ENCODE results near the gene SDHC.
A peak's percentile ranks its signal among the peaks of the same experiment; 100 is the strongest.
"Not testable (repeated sequence)": the region's sequence is repeated elsewhere in the genome, so short reads cannot be mapped to it uniquely, and the experiment has no call there.

The SDHC gene

DNA sequence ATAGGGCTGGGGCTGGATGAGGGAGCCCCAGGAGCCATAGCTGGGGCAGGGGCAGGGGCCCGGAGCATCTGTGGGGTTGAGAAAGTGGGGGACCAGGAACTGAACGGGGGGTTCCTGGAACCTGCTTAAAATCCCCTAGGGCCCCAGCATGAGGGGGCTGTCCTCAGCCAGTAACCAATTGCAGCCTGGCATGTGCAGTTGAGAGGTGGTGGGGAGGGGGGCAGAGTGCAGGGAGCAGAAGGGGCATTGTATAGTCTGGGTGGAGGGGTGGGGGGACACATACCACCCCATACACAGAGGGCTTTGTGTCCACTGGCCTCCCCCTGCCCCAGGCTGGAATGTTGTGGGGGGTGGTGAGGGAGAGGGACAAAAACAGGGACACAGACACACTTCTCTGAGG, 4.3 kb upstream of the SDHC start, which contains the start of gene MPZ:
MPZ (minus strand) TSS at position 101 of the 400 bp plus-strand sequence; CDS start at position 38, 63 bp downstream.
- TF ChIP-seq, protein P1, sequence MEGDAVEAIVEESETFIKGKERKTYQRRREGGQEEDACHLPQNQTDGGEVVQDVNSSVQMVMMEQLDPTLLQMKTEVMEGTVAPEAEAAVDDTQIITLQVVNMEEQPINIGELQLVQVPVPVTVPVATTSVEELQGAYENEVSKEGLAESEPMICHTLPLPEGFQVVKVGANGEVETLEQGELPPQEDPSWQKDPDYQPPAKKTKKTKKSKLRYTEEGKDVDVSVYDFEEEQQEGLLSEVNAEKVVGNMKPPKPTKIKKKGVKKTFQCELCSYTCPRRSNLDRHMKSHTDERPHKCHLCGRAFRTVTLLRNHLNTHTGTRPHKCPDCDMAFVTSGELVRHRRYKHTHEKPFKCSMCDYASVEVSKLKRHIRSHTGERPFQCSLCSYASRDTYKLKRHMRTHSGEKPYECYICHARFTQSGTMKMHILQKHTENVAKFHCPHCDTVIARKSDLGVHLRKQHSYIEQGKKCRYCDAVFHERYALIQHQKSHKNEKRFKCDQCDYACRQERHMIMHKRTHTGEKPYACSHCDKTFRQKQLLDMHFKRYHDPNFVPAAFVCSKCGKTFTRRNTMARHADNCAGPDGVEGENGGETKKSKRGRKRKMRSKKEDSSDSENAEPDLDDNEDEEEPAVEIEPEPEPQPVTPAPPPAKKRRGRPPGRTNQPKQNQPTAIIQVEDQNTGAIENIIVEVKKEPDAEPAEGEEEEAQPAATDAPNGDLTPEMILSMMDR (IDR thresholded peaks at IDR 0.05; ENCODE audit: insufficient read depth, missing control alignments), result no peak
- DNase-seq (ENCODE audit: insufficient read length, low spot score) (no peak), FAIRE-seq (no peak)

DNA sequence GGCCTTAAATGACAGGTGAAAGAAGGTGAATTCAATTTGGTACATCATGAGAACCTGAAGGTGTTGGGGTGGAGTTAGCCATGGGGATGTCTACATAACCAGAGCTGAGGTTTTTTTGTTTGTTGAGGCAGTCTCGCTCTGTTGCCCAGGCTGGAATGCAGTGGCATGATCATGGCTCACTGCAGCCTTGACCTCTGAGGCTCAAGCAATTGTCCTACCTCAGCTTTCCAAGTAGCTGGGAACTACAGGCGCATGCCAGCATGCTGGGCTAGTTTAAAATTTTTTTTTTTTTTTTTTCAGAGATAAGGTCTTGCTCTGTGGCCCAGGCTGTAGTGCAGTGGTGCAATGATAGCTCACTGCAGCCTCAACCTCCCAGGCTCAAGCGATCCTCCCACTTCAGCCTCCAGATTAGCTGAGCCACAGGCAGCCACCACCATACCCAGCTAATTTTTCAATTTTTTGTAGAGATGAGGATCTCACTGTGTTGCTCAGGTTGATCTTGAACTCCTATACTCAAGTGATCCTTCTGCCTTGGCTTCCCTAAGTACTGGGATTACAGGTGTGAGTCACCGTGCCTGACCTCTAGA, 2.5 kb upstream of the SDHC start:
- FAIRE-seq, result no peak

DNA sequence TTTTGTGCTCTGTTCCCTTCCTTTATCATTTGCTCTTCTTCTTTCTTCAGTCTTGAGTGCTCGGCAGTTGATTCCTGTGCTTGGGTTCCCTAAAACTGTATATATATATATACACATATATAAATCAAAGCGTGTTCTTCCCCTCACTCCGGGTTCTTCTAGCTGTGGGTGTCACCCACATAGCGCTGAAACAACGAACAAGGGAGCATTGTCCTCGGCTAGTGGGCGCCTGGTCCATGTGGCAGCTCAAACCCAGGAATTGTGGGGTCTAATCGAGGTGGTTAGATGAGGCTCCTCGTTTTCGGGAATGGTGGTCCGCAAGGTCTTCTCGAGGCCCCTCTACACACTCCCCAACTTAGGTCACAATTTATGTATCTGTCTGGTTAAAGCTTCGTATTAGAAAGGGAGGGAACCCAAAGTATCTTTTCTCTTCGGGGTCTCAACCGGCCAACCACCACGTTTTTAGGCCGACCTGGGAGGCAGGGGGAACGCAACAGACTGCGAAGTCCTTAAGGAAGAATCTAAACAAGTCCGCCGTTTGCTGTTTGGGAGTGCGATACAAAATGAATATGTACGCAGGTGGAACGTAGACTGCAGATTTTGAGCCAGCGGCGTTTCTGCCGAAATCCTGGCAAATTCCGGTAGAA, 504 bp upstream of the SDHC start:
- TF ChIP-seq, protein P1 (IDR thresholded peaks at IDR 0.05; ENCODE audit: insufficient read depth, missing control alignments), result no peak
- no peak for DNase-seq (ENCODE audit: insufficient read length, low spot score)
- no peak for FAIRE-seq

More for the DNA sequence above, 2.5 kb upstream of the SDHC start:
- TF ChIP-seq, protein P1 (IDR thresholded peaks at IDR 0.05; ENCODE audit: insufficient read depth, missing control alignments), result no peak
- no peak for DNase-seq (ENCODE audit: insufficient read length, low spot score)

DNA sequence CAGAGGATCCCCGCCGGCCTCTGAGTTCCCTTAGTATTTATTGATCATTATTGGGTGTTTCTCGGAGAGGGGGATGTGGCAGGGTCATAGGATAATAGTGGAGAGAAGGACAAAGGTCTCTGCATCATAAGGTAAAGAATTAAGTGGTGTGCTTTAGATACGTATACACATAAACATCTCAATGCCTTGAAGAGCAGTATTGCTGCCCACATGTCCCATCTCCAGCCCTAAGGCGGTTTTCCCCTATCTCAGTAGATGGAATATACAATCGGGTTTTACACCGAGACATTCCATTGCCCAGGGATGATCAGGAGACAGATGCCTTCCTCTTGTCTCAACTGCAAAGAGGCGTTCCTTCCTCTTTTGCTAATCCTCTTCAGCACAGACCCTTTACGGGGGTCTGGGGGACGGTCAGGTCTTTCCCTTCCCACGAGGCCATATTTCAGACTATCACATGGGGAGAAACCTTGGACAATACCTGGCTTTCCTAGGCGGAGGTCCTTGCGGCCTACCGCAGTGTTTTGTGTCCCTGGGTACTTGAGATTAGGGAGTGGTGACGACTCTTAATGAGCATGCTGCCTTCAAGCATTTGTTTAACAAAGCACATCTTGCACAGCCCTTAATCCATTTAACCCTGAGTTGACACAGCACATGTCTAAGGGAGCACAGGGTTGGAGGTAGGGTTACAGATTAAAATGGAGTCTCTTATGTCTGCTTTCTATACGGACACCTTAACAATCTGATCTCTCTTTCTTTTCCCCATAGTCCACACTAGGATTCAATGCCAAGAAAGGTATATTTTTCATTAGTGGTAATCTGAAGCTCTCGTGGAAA, 1.9 kb downstream of the SDHC start:
- not testable (repeated sequence) for DNase-seq (ENCODE audit: insufficient read length, low spot score)
- FAIRE-seq, result peak; percentile 41

DNA sequence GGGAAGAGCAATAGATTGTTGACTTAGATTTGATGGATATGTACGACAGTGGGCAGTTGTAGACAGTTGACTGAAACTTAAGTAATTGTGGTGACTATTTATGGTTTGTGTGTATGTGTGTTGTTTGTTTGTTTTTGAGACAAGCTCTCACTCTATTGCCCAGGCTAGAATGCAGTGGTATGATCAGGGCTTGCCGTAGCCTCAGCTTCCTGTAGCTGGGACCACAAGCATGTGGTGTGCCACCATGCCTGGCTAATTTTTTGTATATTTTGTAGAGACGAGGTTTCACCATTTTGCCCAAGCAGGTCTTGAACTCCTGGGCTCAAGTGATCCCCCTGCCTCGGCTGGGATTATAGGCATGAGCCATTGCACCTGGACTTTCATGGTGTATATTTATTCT, 9.8 kb downstream of the SDHC start:
- no peak for DNase-seq (ENCODE audit: insufficient read length, low spot score)

DNA sequence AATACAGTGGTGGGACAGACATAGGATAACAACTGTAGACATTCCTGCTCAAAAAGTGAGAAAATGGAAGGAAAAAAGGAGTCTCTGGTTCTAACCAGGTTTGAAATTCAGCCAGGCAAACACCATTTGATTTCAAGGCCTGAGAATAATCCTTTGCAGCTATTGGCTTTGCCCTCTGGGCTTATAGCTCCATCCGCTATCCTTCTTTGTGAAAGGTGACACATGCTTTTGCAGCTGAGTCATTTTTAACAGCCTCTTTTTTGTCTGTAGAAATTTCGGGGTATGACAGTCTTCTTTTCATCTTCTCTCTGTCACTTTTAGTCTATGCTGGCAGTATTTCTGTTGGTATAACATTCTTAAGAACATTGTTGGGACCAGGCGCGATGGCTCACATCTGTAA, 16.2 kb downstream of the SDHC start:
- TF ChIP-seq, protein P1 (IDR thresholded peaks at IDR 0.05; ENCODE audit: insufficient read depth, missing control alignments), result no peak
- no peak for FAIRE-seq
- DNase-seq (ENCODE audit: insufficient read length, low spot score), result no peak

More for the DNA sequence above, 9.8 kb downstream of the SDHC start:
- no peak for FAIRE-seq
- TF ChIP-seq, protein P1 (IDR thresholded peaks at IDR 0.05; ENCODE audit: insufficient read depth, missing control alignments), result no peak

DNA sequence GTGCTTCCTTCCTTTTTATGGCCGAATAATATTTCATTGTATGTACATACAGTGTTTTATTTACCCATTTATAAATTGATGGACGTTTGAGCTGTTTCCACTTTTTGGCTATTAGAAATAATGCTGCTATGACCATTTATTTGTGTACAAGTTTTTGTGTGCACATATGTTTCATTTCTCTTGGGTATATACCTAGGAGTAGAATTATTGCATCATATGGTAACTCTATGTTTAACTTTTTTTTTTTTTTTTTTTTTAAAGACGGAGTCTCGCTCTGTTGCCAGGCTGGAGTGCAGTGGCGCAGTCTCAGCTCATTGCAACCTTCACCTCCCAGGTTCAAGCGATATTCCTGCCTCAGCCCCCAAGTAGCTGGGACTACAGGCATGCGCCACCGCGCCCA, 19.0 kb downstream of the SDHC start:
- TF ChIP-seq, protein P1 (IDR thresholded peaks at IDR 0.05; ENCODE audit: insufficient read depth, missing control alignments), result no peak
- FAIRE-seq, result no peak

More for the DNA sequence above, 19.0 kb downstream of the SDHC start:
- DNase-seq (ENCODE audit: insufficient read length, low spot score), result no peak

Measured in D721Med (cell line).